D721Med (cell line): ENCODE measurements around the gene SLC16A12.

Experiments
- DNase-seq: peaks from one replicate; pipeline ENCODE4 v3.0.0; 2011; ENCODE audit warnings: low spot score; ENCODE audit not compliant: insufficient read length
- FAIRE-seq: peaks from 2 replicates; lab custom pipeline; 2011; peaks lifted over from hg19 to GRCh38; lab: Jason Lieb, UNC
- TF ChIP-seq, protein P1 (sequence below): IDR thresholded peaks from 2 replicates; pipeline ENCODE4 v1.5.1; 2012; ENCODE audit warnings: mild to moderate bottlenecking, control low read depth; ENCODE audit not compliant: insufficient read depth; ENCODE audit errors: missing control alignments

Gene SLC16A12

DNA sequence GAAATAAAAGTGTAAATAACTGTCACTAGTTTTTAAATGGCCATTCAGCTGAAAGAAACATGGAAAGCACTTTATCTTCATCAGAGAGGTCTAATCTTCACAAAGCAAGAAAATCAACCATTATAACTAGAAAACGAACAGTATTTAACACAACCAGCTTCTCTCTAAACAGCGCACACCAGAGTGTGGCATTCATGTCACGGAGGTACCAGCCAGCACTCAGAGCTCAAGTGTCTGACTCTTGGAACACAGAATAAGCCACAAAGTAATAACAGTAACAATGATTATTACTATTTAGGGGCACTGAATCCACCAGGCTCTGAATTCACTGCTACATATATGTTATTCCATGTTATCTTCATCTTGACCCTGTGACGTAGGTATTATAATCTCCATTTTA is 60.9 kb downstream of the SLC16A12 start:
- DNase-seq (no peak), FAIRE-seq (no peak)
- TF ChIP-seq, protein P1, sequence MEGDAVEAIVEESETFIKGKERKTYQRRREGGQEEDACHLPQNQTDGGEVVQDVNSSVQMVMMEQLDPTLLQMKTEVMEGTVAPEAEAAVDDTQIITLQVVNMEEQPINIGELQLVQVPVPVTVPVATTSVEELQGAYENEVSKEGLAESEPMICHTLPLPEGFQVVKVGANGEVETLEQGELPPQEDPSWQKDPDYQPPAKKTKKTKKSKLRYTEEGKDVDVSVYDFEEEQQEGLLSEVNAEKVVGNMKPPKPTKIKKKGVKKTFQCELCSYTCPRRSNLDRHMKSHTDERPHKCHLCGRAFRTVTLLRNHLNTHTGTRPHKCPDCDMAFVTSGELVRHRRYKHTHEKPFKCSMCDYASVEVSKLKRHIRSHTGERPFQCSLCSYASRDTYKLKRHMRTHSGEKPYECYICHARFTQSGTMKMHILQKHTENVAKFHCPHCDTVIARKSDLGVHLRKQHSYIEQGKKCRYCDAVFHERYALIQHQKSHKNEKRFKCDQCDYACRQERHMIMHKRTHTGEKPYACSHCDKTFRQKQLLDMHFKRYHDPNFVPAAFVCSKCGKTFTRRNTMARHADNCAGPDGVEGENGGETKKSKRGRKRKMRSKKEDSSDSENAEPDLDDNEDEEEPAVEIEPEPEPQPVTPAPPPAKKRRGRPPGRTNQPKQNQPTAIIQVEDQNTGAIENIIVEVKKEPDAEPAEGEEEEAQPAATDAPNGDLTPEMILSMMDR: no peak

DNA sequence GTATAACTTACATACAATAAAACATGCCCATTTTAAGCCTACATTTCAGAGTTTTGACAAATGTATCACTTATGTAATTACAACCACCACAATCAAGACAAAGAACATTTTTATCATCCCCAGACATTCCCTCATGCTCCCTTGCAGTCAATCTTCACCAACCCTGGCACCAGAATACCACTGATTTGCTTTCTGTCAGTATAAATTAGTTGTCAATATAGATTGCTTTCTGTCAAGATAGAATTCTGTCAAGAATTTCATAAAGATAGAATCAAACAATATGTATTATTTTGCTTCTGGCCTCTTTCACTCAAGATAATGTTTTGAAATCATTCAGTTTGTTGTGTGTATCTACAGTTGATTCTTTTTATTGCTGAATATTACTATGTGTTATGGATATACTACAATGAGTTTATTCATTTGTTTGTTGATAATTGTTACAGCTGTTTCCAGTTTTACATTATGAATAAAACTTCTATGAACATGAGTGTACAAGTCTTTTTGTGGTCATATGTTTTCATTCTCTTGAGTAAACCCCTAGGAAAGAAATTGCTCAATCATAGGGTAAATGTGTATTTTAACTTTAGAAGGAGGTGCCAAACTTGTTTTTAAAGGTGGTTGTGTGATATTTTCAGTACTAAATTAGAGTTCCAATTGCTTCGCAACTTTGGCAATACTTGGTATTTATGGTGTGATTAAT is 64.1 kb downstream of the SLC16A12 start:
- DNase-seq: no peak
- TF ChIP-seq, protein P1: no peak
- FAIRE-seq: no peak

DNA sequence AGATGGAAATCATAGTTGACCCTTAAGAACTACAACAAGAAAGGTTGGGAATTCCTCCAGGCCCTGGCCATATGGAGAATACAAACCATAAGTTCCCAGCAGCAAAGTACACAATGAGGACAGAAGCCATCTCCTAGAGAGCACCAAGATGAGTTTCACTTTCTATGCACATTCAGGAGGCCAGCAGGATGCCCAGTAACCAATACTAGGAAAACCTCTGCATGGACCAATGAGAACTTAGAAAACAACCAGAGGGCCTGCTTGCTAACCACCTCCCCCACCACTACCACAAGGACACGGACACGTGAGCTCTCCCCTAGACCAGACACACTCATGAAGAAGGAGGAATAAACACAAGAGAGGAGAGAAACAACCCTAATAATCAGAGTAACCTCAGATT is 64.8 kb downstream of the SLC16A12 start:
- no peak for DNase-seq
- TF ChIP-seq, protein P1: no peak
- FAIRE-seq: no peak

DNA sequence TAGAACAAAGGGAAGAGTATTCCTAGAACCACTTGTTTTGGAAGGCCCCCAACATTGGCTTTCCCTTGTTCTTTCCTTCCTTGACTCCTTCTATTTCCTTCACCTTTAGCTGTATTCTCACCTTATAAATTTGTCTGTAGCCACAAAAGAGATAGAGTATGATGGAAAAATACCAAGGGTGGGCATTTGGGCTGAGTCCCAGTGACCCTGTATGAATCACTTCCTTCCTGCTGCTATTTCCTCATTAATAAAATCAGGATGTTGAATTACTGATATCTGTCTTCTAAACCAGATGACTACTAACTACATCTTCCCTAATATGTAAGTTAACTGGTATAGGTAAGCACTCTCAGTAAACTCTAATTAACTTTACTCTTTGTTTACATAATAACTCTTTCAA is 65.9 kb downstream of the SLC16A12 start:
- TF ChIP-seq, protein P1: no peak
- DNase-seq: no peak
- FAIRE-seq: no peak

DNA sequence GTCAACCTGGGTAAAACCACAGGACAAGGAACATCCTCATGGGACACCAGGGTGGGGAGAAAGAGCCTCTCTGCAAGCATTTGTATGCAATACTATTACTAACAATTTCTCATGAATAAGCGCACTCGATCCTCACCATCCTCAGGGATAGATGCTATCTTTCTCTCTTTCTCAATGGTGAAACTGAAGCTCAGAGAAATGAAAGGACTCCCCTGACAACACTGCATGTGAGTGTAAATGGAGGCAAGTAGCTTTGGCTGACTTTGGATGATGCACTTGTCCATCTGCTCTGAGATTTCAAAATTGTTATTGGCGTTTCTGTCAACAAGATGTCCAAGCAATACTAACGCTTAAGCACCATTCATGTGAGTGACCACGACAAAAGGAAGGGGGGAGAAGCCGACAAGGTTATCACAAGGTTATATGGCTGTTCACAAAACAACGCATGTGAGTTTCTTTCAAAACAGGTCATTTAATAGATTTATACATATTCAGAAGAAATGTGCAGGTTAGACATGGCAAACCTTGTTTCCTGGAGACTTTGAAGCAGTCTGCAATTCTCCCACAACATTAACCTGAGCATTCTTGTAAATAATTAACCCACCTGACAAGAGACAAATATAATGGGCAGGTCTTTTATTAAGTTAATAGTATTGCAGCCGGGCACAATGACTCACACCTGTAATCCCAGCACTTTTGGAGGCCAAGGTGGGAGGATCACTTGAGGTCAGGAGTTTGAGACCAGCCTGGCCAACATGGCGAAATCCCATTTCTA is 67.0 kb downstream of the SLC16A12 start:
- FAIRE-seq (no peak), DNase-seq (no peak)
- TF ChIP-seq, protein P1: no peak

DNA sequence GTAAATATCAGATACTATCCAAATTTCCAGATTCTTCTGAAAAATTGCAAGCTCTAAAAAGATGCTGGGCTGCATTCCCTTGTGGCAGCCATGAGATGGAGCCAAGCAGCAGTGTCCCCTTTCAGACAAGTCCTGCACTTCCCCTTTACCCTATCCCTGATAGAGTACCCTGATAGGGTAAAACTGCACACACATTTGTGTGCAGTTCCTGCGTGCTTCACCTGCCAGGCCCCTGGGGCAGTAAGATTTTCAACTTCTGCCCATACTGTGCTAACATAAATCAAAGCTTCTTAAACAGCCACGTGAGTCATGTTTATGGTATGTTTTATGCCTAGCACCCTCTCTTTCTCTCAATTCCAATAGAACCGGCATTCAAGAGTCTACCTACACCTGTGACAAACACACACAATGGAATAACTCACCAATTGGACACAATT is 68.8 kb downstream of the SLC16A12 start:
- FAIRE-seq (no peak), DNase-seq (no peak)
- TF ChIP-seq, protein P1: peak; percentile 7

DNA sequence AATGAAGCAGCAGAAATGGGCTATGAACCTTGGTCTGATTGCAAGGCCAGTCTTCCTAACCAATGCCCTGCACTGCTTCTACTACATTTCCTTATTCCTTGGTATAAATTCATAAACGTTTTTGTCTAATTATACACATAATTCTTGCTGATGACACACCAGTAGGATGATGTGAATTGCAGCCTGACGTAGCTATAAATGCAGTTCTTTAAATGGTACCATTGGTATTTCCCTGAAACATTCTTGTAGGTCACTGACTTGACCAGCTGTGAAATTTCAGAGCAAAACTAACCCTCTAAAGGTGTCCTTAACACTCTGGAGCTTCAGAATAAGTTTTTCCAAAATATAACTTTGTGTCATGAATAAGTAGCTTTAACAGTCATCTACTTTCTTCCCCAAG is 70.2 kb downstream of the SLC16A12 start:
- no peak for FAIRE-seq
- DNase-seq: no peak
- TF ChIP-seq, protein P1: no peak
